Glomerular visceral epithelial cell (primary cell): ENCODE results near the gene ANXA5.
A peak's percentile ranks its signal among the peaks of the same experiment; 100 is the strongest.

ENCODE experiments used
- DNase-seq: peaks from one replicate; pipeline ENCODE4 v3.0.0-alpha.2; 2016; ENCODE audit errors: extremely low spot score

The ANXA5 gene

GRCh38 chr4:121712001-121712651 lies 15.3 kb upstream of the ANXA5 start:
- no peak for DNase-seq

GRCh38 chr4:121711263-121712000 lies 14.7 kb upstream of the ANXA5 start:
- peak; percentile 97 for DNase-seq

- no peak for DNase-seq
These were observed 13.1 kb upstream of the ANXA5 start for GRCh38 chr4:121709766-121710405.

GRCh38 chr4:121707344-121707743 lies 10.6 kb upstream of the ANXA5 start:
- no peak for DNase-seq

- peak; percentile 91 for DNase-seq
These were observed 9.8 kb upstream of the ANXA5 start for GRCh38 chr4:121706595-121707021.

GRCh38 chr4:121705521-121705920 lies 8.7 kb upstream of the ANXA5 start:
- no peak for DNase-seq

GRCh38 chr4:121702136-121702535 lies 5.4 kb upstream of the ANXA5 start:
- DNase-seq: no peak

GRCh38 chr4:121701263-121701662 lies 4.5 kb upstream of the ANXA5 start:
- DNase-seq: no peak

GRCh38 chr4:121698236-121698671 lies 1.5 kb upstream of the ANXA5 start:
- no peak for DNase-seq

GRCh38 chr4:121697564-121697963 lies 784 bp upstream of the ANXA5 start:
- DNase-seq: no peak

- DNase-seq: peak; percentile 76
These were observed 605 bp downstream of the ANXA5 start for GRCh38 chr4:121696170-121696580.

- no peak for DNase-seq
These were observed 2.9 kb downstream of the ANXA5 start for GRCh38 chr4:121693886-121694285.

- DNase-seq: no peak
These were observed 3.3 kb downstream of the ANXA5 start for GRCh38 chr4:121693450-121693849.

GRCh38 chr4:121692261-121692660 lies 4.5 kb downstream of the ANXA5 start:
- no peak for DNase-seq

- peak; percentile 77 for DNase-seq
These were observed 6.8 kb downstream of the ANXA5 start for GRCh38 chr4:121690001-121690400.

GRCh38 chr4:121688701-121689100 lies 8.1 kb downstream of the ANXA5 start:
- DNase-seq: no peak

- no peak for DNase-seq
These were observed 8.5 kb downstream of the ANXA5 start for GRCh38 chr4:121688261-121688660.

GRCh38 chr4:121686255-121686654 lies 10.5 kb downstream of the ANXA5 start:
- DNase-seq: no peak

- no peak for DNase-seq
These were observed 11.5 kb downstream of the ANXA5 start for GRCh38 chr4:121685257-121685656.

GRCh38 chr4:121684561-121684960 lies 12.2 kb downstream of the ANXA5 start:
- DNase-seq: no peak

- no peak for DNase-seq
These were observed 12.8 kb downstream of the ANXA5 start for GRCh38 chr4:121684016-121684415.

GRCh38 chr4:121680571-121680970 lies 16.2 kb downstream of the ANXA5 start:
- no peak for DNase-seq

- DNase-seq: no peak
These were observed 16.8 kb downstream of the ANXA5 start for GRCh38 chr4:121679951-121680350.
